ENCODE measurements around the gene PLEKHM3.

DNA sequence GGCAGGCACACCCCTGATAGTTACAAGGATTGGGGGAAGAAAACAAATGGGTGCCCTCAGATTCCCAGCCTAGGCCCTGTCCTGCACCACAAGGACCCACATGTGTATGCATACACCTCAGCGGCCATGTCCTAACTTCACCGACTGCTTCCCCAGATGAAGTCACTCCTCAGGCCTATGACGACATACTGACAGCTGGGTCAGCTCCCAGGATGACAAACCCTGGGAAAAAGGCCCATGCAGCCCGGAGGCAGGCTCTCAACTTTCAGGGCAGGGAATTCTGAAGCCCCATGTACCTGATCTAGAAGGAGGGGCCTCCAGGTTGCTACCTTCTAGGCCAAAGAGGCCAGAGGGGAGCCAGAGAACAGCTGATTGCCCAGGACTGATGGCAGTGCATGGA is 11.0 kb upstream of the PLEKHM3 start:
- TF ChIP-seq POLR2AphosphoS5 (IDR thresholded peaks at IDR 0.05; ENCODE audit: low read depth) (no peak), EZH2 (IDR thresholded peaks at IDR 0.05; ENCODE audit: low read depth, unreplicated experiment) (no peak), ZNF114 (CRISPR knock-in tag; IDR thresholded peaks at IDR 0.05) (no peak), CREB1 (CRISPR knock-in tag; IDR thresholded peaks at IDR 0.05; ENCODE audit: low read depth) (no peak), EZH2phosphoT487 (IDR thresholded peaks at IDR 0.05; ENCODE audit: unreplicated experiment) (no peak), STAT1 (IDR thresholded peaks at IDR 0.05; ENCODE audit: unreplicated experiment) (no peak), JUNB (IDR thresholded peaks at IDR 0.05; ENCODE audit: unreplicated experiment) (no peak), NANOG (IDR thresholded peaks at IDR 0.05; ENCODE audit: borderline replicate concordance) (no peak)
- TF ChIP-seq, protein P1, sequence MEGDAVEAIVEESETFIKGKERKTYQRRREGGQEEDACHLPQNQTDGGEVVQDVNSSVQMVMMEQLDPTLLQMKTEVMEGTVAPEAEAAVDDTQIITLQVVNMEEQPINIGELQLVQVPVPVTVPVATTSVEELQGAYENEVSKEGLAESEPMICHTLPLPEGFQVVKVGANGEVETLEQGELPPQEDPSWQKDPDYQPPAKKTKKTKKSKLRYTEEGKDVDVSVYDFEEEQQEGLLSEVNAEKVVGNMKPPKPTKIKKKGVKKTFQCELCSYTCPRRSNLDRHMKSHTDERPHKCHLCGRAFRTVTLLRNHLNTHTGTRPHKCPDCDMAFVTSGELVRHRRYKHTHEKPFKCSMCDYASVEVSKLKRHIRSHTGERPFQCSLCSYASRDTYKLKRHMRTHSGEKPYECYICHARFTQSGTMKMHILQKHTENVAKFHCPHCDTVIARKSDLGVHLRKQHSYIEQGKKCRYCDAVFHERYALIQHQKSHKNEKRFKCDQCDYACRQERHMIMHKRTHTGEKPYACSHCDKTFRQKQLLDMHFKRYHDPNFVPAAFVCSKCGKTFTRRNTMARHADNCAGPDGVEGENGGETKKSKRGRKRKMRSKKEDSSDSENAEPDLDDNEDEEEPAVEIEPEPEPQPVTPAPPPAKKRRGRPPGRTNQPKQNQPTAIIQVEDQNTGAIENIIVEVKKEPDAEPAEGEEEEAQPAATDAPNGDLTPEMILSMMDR (conservative IDR thresholded peaks at IDR 0.05; ENCODE audit: low read depth in 2 of 2) = no peak
- TF ChIP-seq, protein P2, sequence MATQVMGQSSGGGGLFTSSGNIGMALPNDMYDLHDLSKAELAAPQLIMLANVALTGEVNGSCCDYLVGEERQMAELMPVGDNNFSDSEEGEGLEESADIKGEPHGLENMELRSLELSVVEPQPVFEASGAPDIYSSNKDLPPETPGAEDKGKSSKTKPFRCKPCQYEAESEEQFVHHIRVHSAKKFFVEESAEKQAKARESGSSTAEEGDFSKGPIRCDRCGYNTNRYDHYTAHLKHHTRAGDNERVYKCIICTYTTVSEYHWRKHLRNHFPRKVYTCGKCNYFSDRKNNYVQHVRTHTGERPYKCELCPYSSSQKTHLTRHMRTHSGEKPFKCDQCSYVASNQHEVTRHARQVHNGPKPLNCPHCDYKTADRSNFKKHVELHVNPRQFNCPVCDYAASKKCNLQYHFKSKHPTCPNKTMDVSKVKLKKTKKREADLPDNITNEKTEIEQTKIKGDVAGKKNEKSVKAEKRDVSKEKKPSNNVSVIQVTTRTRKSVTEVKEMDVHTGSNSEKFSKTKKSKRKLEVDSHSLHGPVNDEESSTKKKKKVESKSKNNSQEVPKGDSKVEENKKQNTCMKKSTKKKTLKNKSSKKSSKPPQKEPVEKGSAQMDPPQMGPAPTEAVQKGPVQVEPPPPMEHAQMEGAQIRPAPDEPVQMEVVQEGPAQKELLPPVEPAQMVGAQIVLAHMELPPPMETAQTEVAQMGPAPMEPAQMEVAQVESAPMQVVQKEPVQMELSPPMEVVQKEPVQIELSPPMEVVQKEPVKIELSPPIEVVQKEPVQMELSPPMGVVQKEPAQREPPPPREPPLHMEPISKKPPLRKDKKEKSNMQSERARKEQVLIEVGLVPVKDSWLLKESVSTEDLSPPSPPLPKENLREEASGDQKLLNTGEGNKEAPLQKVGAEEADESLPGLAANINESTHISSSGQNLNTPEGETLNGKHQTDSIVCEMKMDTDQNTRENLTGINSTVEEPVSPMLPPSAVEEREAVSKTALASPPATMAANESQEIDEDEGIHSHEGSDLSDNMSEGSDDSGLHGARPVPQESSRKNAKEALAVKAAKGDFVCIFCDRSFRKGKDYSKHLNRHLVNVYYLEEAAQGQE (IDR thresholded peaks at IDR 0.05; ENCODE audit: unreplicated experiment) = no peak
- TF ChIP-seq, protein P3, sequence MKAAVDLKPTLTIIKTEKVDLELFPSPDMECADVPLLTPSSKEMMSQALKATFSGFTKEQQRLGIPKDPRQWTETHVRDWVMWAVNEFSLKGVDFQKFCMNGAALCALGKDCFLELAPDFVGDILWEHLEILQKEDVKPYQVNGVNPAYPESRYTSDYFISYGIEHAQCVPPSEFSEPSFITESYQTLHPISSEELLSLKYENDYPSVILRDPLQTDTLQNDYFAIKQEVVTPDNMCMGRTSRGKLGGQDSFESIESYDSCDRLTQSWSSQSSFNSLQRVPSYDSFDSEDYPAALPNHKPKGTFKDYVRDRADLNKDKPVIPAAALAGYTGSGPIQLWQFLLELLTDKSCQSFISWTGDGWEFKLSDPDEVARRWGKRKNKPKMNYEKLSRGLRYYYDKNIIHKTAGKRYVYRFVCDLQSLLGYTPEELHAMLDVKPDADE (IDR thresholded peaks at IDR 0.05) = no peak
- TF ChIP-seq, protein P4, sequence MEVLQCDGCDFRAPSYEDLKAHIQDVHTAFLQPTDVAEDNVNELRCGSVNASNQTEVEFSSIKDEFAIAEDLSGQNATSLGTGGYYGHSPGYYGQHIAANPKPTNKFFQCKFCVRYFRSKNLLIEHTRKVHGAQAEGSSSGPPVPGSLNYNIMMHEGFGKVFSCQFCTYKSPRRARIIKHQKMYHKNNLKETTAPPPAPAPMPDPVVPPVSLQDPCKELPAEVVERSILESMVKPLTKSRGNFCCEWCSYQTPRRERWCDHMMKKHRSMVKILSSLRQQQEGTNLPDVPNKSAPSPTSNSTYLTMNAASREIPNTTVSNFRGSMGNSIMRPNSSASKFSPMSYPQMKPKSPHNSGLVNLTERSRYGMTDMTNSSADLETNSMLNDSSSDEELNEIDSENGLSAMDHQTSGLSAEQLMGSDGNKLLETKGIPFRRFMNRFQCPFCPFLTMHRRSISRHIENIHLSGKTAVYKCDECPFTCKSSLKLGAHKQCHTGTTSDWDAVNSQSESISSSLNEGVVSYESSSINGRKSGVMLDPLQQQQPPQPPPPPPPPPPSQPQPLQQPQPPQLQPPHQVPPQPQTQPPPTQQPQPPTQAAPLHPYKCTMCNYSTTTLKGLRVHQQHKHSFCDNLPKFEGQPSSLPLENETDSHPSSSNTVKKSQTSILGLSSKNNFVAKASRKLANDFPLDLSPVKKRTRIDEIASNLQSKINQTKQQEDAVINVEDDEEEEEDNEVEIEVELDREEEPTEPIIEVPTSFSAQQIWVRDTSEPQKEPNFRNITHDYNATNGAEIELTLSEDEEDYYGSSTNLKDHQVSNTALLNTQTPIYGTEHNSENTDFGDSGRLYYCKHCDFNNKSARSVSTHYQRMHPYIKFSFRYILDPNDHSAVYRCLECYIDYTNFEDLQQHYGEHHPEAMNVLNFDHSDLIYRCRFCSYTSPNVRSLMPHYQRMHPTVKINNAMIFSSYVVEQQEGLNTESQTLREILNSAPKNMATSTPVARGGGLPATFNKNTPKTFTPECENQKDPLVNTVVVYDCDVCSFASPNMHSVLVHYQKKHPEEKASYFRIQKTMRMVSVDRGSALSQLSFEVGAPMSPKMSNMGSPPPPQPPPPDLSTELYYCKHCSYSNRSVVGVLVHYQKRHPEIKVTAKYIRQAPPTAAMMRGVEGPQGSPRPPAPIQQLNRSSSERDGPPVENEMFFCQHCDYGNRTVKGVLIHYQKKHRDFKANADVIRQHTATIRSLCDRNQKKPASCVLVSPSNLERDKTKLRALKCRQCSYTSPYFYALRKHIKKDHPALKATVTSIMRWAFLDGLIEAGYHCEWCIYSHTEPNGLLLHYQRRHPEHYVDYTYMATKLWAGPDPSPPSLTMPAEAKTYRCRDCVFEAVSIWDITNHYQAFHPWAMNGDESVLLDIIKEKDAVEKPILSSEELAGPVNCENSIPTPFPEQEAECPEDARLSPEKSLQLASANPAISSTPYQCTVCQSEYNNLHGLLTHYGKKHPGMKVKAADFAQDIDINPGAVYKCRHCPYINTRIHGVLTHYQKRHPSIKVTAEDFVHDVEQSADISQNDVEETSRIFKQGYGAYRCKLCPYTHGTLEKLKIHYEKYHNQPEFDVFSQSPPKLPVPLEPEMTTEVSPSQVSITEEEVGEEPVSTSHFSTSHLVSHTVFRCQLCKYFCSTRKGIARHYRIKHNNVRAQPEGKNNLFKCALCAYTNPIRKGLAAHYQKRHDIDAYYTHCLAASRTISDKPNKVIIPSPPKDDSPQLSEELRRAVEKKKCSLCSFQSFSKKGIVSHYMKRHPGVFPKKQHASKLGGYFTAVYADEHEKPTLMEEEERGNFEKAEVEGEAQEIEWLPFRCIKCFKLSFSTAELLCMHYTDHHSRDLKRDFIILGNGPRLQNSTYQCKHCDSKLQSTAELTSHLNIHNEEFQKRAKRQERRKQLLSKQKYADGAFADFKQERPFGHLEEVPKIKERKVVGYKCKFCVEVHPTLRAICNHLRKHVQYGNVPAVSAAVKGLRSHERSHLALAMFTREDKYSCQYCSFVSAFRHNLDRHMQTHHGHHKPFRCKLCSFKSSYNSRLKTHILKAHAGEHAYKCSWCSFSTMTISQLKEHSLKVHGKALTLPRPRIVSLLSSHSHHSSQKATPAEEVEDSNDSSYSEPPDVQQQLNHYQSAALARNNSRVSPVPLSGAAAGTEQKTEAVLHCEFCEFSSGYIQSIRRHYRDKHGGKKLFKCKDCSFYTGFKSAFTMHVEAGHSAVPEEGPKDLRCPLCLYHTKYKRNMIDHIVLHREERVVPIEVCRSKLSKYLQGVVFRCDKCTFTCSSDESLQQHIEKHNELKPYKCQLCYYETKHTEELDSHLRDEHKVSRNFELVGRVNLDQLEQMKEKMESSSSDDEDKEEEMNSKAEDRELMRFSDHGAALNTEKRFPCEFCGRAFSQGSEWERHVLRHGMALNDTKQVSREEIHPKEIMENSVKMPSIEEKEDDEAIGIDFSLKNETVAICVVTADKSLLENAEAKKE (CRISPR knock-in tag; IDR thresholded peaks at IDR 0.05) = no peak

Measured in GM23338 (cell line).